GM18502 (cell line): ENCODE results near the gene ARHGEF6.

Source experiments
- ATAC-seq: cut with Tn5 transposase; IDR thresholded peaks from one replicate; pipeline ENCODE4 v1.9.1; 2021; ENCODE audit warnings: mild to moderate bottlenecking; ENCODE audit not compliant: unreplicated experiment, poor library complexity

The ARHGEF6 gene

GRCh38 chrX:136710325-136710951, 70.3 kb downstream of the ARHGEF6 start:
- ATAC-seq = peak; percentile 48

- peak; percentile 42 for ATAC-seq
Observed at GRCh38 chrX:136708348-136708747, 72.4 kb downstream of the ARHGEF6 start.

GRCh38 chrX:136697156-136697555, 83.6 kb downstream of the ARHGEF6 start:
- ATAC-seq = no peak

- peak; percentile 68 for ATAC-seq
Observed at GRCh38 chrX:136694431-136695087, 86.2 kb downstream of the ARHGEF6 start.

- no peak for ATAC-seq
Observed at GRCh38 chrX:136692271-136692670, 88.5 kb downstream of the ARHGEF6 start.

- no peak for ATAC-seq
Observed at GRCh38 chrX:136691028-136691809, 89.5 kb downstream of the ARHGEF6 start.

- ATAC-seq = no peak
Observed at GRCh38 chrX:136689436-136689835, 91.3 kb downstream of the ARHGEF6 start.

- ATAC-seq = no peak
Observed at GRCh38 chrX:136687457-136687856, 93.3 kb downstream of the ARHGEF6 start.

- no peak for ATAC-seq
Observed at GRCh38 chrX:136684120-136684519, 96.6 kb downstream of the ARHGEF6 start.

GRCh38 chrX:136679531-136679930, 101.2 kb downstream of the ARHGEF6 start:
- no peak for ATAC-seq

- ATAC-seq = peak; percentile 34
Observed at GRCh38 chrX:136674270-136674985, 106.3 kb downstream of the ARHGEF6 start.

GRCh38 chrX:136671006-136671610, 109.6 kb downstream of the ARHGEF6 start:
- peak; percentile 48 for ATAC-seq

- no peak for ATAC-seq
Observed at GRCh38 chrX:136667446-136668168, 113.1 kb downstream of the ARHGEF6 start.

GRCh38 chrX:136666088-136666487, 114.6 kb downstream of the ARHGEF6 start:
- no peak for ATAC-seq

GRCh38 chrX:136665258-136665900, 115.4 kb downstream of the ARHGEF6 start:
- peak; percentile 72 for ATAC-seq

- ATAC-seq = no peak
Observed at GRCh38 chrX:136662976-136663375, 117.8 kb downstream of the ARHGEF6 start.

GRCh38 chrX:136662104-136662503, 118.6 kb downstream of the ARHGEF6 start:
- ATAC-seq = no peak

GRCh38 chrX:136660896-136661295, 119.8 kb downstream of the ARHGEF6 start:
- ATAC-seq = no peak

GRCh38 chrX:136659174-136659573, 121.6 kb downstream of the ARHGEF6 start:
- no peak for ATAC-seq
